Pulmonary artery endothelial cell (primary cell): ENCODE results near the gene ADAMTS17. TPM values are rescaled to one million over a fixed set of nuclear protein-coding genes. Genes with fewer than 3 reads are reported as not detected.

Experiments
- DNase-seq: peaks from one replicate; pipeline ENCODE4 v3.0.0-alpha.2; 2011; ENCODE audit warnings: low read depth, low spot score
- total RNA-seq: library from RNA; depleted of rRNA; stranded (reverse); fragments of >200 nt; gene quantifications from 2 replicates; pipeline ENCODE4 v1.2.3, GENCODE V29; 2014

ADAMTS17 gene
- total RNA-seq, 1 donor from 2014 or later = 0.13 TPM

DNA sequence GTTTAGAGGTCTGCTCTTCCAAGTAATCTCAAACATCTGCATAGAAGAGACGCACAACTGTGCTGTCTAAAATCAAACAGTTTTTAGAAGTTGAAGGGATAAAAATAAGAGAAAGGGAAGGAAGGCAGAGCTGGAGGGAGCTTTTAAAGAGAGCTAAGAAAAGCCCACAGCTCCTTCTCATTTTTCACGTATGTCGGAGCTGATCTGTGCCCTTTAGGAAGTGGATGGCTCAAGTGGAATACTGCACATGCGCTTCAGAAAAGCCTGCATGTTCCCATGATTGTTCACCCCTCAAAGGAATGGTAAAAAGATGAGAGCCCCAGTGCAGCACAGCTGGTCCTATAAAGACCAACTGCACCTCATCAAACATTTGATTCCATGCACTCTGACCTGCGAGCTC lies 207.2 kb downstream of the ADAMTS17 start:
- no peak for DNase-seq

DNA sequence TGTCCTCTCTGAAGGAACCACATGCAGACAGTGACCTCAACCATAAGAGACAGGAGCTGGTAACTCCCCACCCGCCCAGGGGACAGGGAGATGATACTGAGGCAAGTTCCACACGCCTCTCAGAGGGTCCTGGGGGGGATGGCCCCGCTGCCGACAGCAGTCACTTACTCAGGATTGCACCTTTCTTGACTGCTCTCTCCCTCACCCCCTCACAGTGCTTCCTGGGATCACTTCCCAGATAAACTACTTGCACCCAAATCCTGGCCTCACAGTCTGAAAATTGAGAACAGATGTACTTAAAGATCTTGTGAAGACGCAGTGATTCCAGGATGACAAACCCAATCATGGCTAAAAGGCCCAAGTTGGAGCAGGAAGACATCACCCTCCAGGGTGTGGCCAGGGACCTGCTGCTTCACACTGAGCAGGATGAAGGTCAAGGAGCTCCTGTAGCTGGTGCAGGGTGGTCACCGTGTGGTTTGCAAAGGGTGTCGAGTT lies 207.6 kb downstream of the ADAMTS17 start:
- no peak for DNase-seq

DNA sequence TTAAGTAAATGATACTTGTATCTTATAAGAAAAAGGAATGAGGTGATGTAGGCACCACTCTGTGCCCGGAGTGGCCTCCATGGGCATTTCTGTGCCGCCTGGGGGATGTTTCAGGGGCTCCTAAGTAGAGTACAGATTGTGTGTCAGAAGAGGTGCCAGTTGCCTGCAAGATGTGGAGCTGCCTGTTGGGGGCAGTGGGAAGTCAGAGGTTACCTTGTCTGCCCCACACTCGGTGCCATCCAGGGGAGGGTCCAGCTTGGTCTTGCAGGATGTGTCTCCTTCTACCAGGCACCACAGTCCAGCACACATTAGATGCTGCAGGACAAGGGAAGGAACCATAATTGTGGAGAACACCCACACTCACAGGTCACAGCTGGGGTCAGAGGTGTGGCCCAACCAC lies 208.8 kb downstream of the ADAMTS17 start:
- no peak for DNase-seq

DNA sequence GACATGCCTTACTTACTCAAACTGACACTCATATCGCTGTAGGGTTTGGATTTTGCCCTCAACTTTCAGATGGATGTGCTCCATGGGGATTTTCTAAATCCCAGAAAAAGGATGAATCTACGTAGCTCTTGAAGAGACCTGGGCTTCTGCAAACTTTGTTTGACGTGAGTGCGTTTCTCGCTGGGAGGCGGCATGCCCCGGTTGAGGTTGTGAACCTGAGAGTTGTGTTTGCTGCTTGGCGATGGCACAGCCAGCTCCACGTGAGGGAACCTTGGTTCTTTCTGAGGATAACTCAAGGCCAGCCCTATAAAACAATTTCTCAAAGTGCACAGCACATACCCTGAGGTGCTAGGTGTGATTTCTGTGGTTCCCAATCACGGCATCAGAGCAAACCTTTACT lies 209.5 kb downstream of the ADAMTS17 start:
- no peak for DNase-seq

DNA sequence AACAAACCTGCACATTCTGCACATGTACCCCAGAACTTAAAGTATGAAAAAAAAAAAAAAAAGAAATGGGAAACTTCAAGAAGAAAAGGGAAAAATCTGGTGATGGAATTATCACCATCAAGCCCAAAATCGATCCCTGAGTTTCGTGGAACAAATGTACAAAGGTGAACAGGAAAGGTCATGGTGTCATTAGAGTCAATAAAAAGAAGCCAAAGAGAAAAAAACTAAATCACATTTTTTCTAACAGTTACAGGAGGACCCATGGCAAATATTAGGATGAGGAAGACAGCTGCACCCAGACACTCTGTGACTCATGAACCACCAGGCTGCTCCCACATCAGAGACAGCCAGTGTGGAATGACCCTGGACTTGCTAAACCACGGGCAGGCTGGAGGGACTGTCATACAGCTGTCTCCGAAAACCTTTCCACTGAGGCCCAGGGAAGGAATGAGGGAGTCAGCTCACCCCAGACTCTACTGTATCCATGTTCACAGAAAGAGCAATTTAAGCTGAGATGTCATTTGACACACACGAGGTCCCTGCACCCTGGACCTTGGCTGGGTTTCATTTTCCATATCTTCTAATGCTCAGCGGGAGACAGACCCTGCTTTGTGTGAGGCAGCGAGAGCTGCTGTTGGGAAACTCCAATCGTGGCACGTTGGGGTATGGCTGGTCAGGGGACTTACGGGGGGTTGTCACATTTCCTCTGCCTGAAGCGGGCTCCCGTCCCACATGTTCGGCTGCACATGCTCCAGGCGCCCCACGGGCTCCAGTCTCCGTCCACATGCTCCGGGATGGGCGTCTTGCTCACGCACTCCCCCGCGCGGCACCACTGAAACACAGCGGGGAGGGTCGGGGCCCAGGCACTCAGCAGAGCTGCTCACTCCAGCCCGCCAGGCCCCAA lies 210.2 kb downstream of the ADAMTS17 start:
- no peak for DNase-seq

DNA sequence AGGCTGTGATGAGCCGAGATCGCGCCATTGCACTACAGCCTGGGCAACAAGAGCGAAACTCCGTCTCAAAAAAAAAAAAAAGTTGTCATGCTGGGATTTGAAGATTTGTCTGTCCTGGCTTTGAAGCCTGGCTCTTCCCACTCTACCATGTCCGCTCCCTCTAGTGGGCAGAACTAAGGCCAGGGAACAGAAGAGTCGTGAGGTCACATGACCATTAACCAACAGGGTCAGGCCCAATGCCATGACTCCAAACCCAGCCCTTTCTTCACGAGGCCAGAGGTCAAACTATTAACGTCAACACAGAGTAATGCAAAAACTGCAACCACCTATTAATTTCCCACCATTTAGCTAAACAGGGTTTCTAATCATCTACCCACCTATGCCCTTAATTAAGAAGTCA lies 212.1 kb downstream of the ADAMTS17 start:
- no peak for DNase-seq

DNA sequence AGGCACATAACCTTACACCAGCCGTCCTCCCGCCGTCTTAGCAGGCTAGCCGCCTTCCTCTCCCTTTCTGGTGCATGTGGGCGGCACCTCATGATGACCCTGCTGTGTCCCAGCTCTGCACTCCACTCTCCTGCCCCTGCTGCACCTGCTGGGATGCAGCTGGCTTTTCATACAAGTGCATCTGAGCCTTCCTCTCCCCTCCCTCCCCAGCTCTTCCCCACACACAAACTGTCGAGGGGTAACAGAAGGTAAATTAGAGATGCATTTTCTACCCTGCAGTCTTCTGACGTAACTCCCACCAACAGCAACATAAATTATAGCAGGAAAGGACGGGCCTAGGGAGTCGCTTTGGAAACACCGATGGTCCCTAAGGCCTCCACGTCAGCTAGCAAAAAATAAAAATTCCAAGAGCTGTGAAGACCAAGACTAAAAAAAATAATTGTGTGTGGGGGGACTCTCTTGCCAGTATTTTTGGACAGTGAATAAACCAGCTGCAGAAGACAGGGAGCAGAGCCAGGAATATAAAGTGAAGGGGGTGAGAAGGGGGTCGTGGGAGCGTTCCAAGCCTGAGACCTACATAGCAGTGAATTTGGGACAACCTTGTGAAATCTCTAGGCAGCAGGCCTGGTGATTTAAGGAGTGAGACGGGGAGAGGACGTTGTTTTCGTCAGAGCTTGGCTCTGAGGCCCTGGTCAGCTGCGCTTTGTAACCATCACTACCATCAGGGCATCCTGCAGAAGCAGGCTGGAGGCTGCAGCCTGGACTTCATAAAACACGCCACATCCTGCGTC lies 216.2 kb downstream of the ADAMTS17 start:
- no peak for DNase-seq

DNA sequence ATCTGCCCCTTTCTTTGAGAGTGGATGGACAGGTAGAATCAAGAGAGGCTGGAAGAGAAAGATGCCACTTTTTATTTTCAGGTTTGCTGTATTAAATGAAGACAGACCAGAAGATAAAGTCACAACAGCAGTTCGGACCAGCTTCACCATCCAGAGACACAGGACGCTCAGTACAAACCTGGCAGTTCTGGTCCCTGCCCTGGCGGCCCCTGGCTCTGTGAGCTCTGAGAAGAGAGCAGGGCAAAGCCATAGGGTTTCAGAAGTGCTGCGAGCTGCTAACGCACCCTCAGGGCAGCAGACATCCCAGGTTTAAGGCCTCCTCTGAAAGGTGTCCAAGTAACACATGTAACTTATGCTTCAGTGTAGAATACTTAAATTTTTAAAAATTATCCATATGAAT lies 216.8 kb downstream of the ADAMTS17 start:
- no peak for DNase-seq

DNA sequence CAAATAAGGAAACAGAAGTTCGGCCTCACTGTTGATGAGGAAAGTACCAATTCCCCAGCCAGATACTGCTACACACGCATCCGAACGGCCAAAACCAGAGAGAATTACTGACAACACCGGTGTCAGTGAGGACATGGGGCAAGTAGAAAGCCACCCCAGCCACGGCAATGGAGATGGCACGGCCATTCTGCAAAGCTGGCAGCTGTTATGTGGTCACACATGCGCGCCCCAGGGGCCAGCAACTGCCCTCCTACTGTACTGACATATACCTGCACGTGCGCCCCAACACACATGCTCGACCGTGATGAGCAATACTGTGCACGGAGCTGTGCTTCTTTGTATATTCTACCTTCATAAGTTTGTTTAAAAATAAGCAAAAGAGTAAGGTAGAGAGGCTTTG lies 217.4 kb downstream of the ADAMTS17 start:
- no peak for DNase-seq

DNA sequence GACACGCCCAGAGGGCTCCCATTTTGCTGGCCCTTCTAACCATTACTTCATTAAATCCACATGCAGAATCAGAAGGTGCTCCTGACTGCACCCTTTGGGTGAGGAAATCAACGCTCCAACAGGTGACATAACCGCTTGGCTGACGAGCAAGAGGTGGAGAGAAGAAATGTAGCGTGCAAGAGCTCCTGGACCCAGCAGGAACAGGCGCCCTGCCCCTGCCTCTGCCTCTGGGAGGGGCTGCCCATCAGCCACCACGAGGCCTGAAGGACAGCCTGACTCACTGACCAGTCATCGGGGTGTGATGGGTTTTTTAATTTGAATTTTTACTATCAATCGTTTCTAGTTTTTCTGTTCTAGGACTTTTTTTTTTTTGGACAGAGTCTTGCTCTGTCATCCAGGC lies 218.2 kb downstream of the ADAMTS17 start:
- no peak for DNase-seq

DNA sequence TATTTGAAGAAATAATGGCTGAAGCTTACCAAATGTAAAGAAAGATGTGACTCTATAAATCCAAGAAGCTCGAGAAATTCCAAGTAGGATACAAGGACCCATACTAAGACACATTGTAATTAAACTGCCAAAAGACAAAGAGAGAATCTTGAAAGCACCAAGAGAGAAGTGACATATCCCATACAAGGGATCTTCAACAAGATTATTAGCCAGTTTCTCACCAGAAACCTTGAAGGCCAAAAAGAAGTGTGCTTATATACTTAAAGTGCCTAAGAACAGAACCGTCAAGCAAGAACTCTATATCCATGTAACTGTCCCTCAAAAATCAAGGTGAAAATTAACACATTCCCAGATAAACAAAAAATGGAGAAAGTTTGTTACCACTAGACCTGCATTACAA lies 220.5 kb downstream of the ADAMTS17 start:
- DNase-seq = no peak

DNA sequence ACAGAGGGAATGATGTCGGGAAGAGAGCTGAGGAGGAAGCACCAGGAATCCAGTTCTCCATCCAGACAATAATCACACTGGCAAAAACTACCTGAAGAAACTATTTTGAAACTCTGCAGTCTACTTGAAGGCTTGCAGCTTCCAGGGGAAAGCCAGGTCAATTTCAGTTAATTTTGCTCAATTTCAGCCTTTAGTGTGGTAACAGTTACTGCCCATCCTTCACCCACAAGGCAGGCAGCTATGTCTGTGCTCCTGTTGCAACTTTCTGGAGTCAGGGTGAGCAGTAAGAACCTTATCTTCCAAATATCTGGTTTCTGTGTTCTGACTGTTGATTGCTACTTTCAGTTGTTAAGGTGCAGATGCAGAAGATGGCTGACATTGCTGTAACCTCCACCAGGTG lies 221.7 kb downstream of the ADAMTS17 start:
- no peak for DNase-seq

DNA sequence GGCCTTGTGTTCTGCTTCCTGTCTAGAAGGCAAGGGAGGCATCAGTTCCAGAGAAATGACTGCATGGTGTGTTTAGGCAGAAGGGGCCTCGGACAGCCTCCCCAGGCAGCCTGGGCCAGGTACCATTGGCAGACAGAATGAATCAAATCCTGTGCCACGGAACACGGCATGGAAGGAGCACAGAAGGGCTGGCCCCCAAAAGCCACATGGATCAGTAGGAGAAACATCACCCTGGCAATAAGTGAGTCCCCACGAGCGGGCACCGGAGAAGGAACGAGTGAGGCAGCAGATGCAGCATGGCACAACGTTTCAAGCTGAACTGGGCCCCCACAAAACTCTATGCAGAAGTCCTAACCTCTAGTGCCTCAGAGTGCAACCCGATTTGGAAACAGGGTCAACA lies 223.2 kb downstream of the ADAMTS17 start:
- no peak for DNase-seq

DNA sequence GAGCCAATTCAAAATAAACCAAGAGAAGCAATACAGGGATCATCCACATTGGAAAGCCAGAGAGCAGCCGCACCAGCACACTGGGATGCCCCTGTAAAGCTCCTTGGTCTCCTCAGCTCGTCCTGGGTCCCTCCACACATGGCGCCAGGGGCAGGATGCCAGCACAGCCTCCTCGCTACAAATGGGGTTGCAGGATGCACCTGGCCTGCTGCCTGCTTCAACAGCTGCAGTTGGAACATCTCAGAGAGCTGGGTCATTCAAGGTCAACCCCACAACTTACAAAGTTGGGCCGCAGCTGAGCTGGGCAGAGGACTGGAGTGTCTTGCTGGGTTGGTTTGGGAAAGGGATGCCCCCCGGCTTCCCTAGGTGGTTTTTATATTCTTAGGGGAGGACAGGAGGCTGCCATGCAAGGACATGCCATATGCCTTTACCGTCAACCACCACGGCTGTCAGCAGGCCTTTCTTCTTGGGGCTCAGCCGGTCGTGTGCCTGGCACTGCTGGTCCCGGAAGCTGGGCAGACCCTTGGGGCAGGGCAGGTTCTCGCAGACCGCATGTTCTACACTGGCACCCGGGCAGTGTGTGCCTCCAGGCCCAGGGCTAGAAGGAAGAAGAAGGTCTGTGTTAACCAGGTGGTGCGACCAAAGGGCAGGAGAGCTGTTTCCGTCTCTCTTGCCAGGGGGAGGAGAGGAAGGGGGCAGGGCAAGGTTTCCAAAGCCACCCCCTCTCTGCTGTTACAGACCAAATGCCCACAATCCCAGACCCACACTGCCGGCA lies 225.2 kb downstream of the ADAMTS17 start:
- DNase-seq = no peak

DNA sequence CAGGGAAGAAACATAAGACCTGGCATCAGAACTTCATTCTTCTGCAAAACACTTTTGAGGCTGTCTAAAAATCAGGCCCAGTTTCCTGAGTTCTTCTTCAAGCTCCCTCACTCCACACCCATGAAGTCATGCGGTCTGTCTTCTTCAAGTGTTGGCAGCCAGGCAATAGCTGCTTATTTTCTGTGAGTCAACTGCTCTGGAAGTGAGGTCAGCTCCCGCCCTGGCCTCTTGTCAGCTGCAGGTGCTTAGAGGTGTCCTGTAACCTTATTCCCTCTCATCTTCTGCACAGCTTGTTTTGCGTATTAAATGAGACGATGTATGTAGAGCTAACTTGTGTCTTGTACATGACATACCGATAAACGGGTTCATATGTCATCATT lies 226.1 kb downstream of the ADAMTS17 start:
- no peak for DNase-seq

DNA sequence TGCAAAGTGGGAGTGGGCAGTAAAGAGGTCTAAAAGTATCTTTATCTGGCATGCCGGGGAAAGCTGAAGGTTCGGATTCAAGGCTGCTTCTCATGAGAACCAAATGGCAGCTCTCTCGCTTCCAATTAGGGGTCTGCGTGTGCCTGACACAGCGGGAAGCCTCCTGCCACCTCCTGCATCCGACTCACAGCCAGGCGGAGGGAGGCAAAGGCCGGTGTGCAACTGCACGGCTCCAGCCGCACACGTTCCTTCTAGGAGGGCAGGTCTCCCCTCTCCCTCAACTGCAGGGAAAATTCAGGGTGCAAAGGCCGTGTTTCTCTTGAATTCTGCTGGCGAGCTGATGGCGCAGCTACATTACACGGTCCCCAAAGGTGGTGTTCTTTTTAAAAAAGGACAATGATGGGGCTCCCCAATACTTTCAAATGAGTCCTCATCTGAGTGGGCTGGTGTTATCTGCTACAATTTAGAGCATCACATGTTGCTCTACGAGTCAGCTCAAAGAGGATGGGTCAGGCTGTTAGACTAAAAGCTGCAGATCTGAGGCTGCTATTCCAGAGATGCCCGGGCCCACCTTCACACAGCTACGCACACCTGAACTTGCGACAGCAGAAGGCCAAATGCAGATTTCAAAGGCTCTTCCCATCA lies 226.6 kb downstream of the ADAMTS17 start:
- DNase-seq = no peak

DNA sequence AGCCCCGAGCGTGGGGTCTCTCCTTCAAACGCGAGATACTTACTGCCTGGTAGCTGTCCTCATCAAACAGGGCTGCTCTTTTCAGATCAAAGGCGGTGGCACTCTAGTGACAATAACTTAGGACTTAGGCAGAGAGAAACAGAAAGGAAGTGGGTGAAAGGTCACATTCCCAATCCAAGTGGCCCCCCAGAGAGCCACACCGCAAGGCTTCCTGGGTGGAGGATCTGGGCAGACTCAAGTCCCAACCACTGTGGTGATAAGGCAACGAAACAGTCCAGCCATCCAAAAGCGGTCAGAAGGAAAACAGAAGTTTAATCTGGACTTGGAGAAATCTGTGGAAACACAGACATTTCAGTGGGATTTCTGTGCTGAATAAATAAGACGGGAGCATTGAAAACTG lies 227.2 kb downstream of the ADAMTS17 start:
- DNase-seq = no peak

DNA sequence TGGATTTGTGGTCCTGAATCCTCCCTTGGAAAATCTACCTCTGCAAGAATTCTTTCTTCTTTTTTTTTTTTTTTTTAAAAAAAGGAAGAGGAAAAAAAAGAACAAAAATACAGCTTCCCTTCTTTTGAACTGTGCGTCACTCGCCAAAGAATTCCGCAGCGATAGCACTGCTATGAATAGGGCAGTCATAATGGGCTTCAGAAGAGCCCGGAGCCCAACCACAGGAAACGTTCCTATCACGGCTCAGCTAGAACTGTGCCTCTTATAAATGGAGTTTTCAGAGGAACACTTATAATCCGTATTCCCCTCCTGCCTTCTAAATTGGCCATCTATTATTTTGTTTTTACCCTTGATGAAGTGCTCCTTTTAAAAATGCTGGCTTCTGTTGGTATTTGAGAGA lies 227.7 kb downstream of the ADAMTS17 start:
- peak; percentile 66 for DNase-seq

DNA sequence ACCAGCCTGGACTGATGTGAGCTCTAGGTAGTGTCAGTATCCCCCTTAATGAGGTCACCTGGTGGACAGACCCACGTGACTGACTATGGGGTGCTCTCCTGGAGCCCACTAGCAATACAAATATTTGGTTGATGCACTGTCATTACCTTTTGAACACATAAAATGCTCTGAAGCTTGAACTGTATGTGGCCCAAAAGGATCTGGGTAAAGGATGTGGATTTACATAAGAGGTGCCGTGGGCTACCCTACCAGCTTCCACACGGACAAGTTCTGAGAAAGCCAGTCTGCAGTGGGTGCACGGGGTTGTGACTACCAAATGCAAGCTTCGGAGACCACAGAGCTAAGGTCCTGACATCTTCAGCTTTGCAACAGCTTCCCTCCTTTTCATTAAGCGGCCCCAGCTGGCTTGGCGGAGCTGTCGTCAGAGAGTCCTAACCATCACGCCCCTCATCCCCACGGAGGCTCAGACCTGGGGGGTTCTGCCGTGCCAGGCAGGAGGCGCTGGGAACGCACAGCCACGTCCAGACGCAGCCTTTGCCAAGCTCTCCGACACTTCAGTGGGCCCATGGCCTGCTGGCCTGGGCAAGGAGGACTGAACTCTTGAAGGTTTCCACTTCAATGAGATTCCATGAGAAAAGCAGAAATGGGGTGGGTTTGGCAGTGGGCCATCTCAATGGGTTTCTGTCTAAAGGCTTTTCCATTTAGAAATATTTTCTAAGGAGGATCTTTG lies 228.3 kb downstream of the ADAMTS17 start:
- no peak for DNase-seq

DNA sequence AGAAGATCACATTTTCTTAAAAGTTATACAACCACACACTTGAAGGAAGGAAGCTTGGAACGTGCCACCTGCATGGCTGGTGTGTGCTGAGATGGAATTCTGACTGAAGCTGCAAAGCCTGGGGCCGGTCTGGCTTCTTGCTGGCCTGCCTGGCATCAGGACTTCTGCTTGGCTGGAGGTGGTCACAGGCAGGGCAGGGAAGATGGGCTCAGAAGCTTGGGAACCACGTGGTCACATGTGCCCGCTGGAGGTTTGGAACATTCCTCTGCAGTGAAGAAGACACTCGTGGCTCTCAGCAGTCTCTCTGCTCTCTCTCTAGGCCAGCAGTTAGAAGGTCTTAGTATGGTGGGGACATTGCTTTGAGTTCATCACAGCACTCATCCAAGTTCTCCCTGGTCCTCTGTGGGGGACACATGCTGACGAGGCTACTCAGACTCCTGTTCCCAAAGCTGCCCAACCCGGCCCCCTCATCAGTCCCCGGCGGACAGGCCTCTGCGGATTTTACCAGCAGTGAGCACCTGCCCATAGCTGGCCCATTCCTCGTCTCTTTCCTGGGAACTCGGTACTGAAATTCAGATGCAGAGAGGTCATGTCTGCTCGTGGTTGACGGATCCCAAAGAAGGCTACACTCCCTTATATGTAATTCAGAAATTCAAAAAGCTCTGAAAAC lies 229.0 kb downstream of the ADAMTS17 start:
- DNase-seq = no peak
